SK-N-SH treated with all-trans-retinoic acid at 6 μM for 48 hours (cell line): ENCODE measurements around the gene LARGE1.

Experiments
- ATAC-seq: fragments of 200-7000 bp; cut with Tn5 transposase; 3 replicates; pipeline ENCODE4 v1.9.1; 2020; ENCODE audit warnings: mild to moderate bottlenecking, moderate library complexity
- ARNTL ChIP-seq: fragments of 450-650 bp; formaldehyde crosslinking; IDR thresholded peaks from 2 replicates; pipeline ENCODE4 v1.5.0; 2020; ENCODE audit warnings: low read depth, mild to moderate bottlenecking, moderate library complexity, borderline replicate concordance
- BACH2 ChIP-seq: fragments of 250-450 bp; sonication (Bioruptor Pico); IDR thresholded peaks from 2 replicates; pipeline ENCODE4 v1.9.0; 2021; ENCODE audit warnings: mild to moderate bottlenecking, borderline replicate concordance
- CREB5 ChIP-seq: fragments of 250-450 bp; sonication (Bioruptor Pico); IDR thresholded peaks from 2 replicates; pipeline ENCODE4 v1.5.1; 2020; ENCODE audit warnings: low read depth, mild to moderate bottlenecking, moderate library complexity
- CSDC2 ChIP-seq: fragments of 250-450 bp; sonication (Bioruptor Pico); IDR thresholded peaks from 2 replicates; pipeline ENCODE4 v1.5.0; 2020; ENCODE audit warnings: mild to moderate bottlenecking, moderate library complexity
- ESRRG ChIP-seq: fragments of 250-450 bp; sonication (Bioruptor Pico); IDR thresholded peaks from 2 replicates; pipeline ENCODE4 v1.6.1; 2021; ENCODE audit warnings: mild to moderate bottlenecking
- GLIS3 ChIP-seq: fragments of 250-450 bp; sonication (Bioruptor Pico); IDR thresholded peaks from 2 replicates; pipeline ENCODE4 v1.5.0; 2020; ENCODE audit warnings: mild to moderate bottlenecking, moderate library complexity
- OSR1 ChIP-seq: fragments of 250-450 bp; sonication (Bioruptor Pico); IDR thresholded peaks from 2 replicates; pipeline ENCODE4 v1.8.0; 2022; ENCODE audit warnings: moderate library complexity, mild to moderate bottlenecking, inconsistent platforms
- PATZ1 ChIP-seq: fragments of 250-450 bp; sonication (Bioruptor Pico); IDR thresholded peaks from 2 replicates; pipeline ENCODE4 v1.8.0; 2020; ENCODE audit warnings: mild to moderate bottlenecking, moderate library complexity, borderline replicate concordance
- POU6F1 ChIP-seq: fragments of 250-450 bp; sonication (Bioruptor Pico); IDR thresholded peaks from 2 replicates; pipeline ENCODE4 v1.8.0; 2021; ENCODE audit warnings: low read depth, mild to moderate bottlenecking, moderate library complexity, borderline replicate concordance
- RARB ChIP-seq: fragments of 250-450 bp; sonication (Bioruptor Pico); IDR thresholded peaks from 2 replicates; pipeline ENCODE4 v1.8.0; 2021; ENCODE audit warnings: mild to moderate bottlenecking, moderate library complexity
- TCF4 ChIP-seq: fragments of 250-450 bp; sonication (Bioruptor Pico); IDR thresholded peaks from 2 replicates; pipeline ENCODE4 v1.8.0; 2021; ENCODE audit warnings: mild to moderate bottlenecking, moderate library complexity, borderline replicate concordance
- TOX ChIP-seq: fragments of 250-450 bp; sonication (Bioruptor Pico); IDR thresholded peaks from 2 replicates; pipeline ENCODE4 v1.8.0; 2021; ENCODE audit warnings: mild to moderate bottlenecking, moderate library complexity, borderline replicate concordance
- TSHZ2 ChIP-seq: fragments of 250-450 bp; sonication (Bioruptor Pico); IDR thresholded peaks from 2 replicates; pipeline ENCODE4 v1.5.0; 2020; ENCODE audit warnings: mild to moderate bottlenecking, moderate library complexity
- ZC3H10 ChIP-seq: fragments of 250-450 bp; sonication (Bioruptor Pico); IDR thresholded peaks from 2 replicates; pipeline ENCODE4 v1.5.1; 2021; ENCODE audit warnings: mild to moderate bottlenecking, moderate library complexity
- ZFP3 ChIP-seq: fragments of 250-450 bp; sonication (Bioruptor Pico); IDR thresholded peaks from 2 replicates; pipeline ENCODE4 v1.5.0; 2020; ENCODE audit warnings: mild to moderate bottlenecking, moderate library complexity
- ZFP30 ChIP-seq: fragments of 450-650 bp; formaldehyde crosslinking; IDR thresholded peaks from 2 replicates; pipeline ENCODE4 v1.5.0; 2022; ENCODE audit warnings: mild to moderate bottlenecking, moderate library complexity
- ZNF565 ChIP-seq: fragments of 450-650 bp; formaldehyde crosslinking; conservative IDR thresholded peaks from 2 replicates; pipeline ENCODE4 v1.5.0; 2020; ENCODE audit warnings: low read depth, mild to moderate bottlenecking, moderate library complexity
- ZNF70 ChIP-seq: fragments of 450-650 bp; formaldehyde crosslinking; IDR thresholded peaks from 2 replicates; pipeline ENCODE4 v1.5.0; 2020; ENCODE audit warnings: mild to moderate bottlenecking, moderate library complexity

LARGE1 gene

GRCh38 chr22:33962409-33962808 is 42.1 kb upstream of the LARGE1 start (continued):
- TF ChIP-seq PATZ1 (no peak), BACH2 (CRISPR knock-in tag) (no peak), ZNF70 (CRISPR knock-in tag) (no peak)

- TF ChIP-seq TSHZ2 = no peak
- TF ChIP-seq ARNTL (CRISPR knock-in tag) = no peak
- TF ChIP-seq TCF4 (CRISPR knock-in tag) = no peak
- TF ChIP-seq, all 23 proteins: peak for 0
- no peak for ATAC-seq
Measured at GRCh38 chr22:33958741-33959140, 38.5 kb upstream of the LARGE1 start.

- TF ChIP-seq CSDC2 (CRISPR knock-in tag) (no peak), GLIS3 (CRISPR knock-in tag) (no peak), PATZ1 (no peak), TSHZ2 (no peak), CREB5 (CRISPR knock-in tag) (no peak), ZNF565 (CRISPR knock-in tag) (no peak), ESRRG (CRISPR knock-in tag) (no peak), ZC3H10 (CRISPR knock-in tag) (no peak), OSR1 (CRISPR knock-in tag) (no peak), POU6F1 (no peak), ARNTL (CRISPR knock-in tag) (no peak)
- TF ChIP-seq, all 23 proteins: peak for 0
- ATAC-seq = no peak
Measured at GRCh38 chr22:33957086-33957485, 36.8 kb upstream of the LARGE1 start.

GRCh38 chr22:33952776-33953175 is 32.5 kb upstream of the LARGE1 start:
- no peak for ATAC-seq
- TF ChIP-seq RARB (CRISPR knock-in tag) (no peak), TOX (CRISPR knock-in tag) (no peak), ZFP3 (no peak), ZNF70 (CRISPR knock-in tag) (no peak), TSHZ2 (no peak), ZFP30 (no peak), POU6F1 (no peak)
